HepG2 (cell line): Measurements from ENCODE around the gene RIT2. TPM values are rescaled to one million over a fixed set of nuclear protein-coding genes. Genes with fewer than 3 reads are reported as not detected.

ENCODE experiments used
- ATAC-seq: fragments of 200-7000 bp; cut with Tn5 transposase; 3 replicates; pipeline ENCODE4 v1.9.1; 2020; ENCODE audit warnings: mild to moderate bottlenecking, moderate library complexity
- BruUV-seq: library from RNA; stranded (reverse); fragments of 400-500 nt; replicated peaks from 2 replicates; lab custom pipeline; 2021; lab: Mats Ljungman, UMichigan
- CTCF ChIA-PET: fragments of 300-600 bp; formaldehyde crosslinking; extraction: SDS; loops from one replicate; lab custom pipeline; 2021; ENCODE audit warnings: low total read pairs, inconsistent platforms, low intra/inter-chr PET ratio; lab: Yijun Ruan, JAX
- POLR2A ChIA-PET: fragments of 350-600 bp; sonication (Branson Sonifier 250); formaldehyde crosslinking; loops from one replicate; lab custom pipeline; 2020; ENCODE audit warnings: antibody characterized with exemption, inconsistent platforms; lab: Yijun Ruan, JAX
- DNase-seq: peaks from one replicate; pipeline ENCODE4 v3.0.0-alpha.2; 2015; ENCODE audit warnings: low spot score
- FAIRE-seq: peaks from 3 replicates; lab custom pipeline; 2011; peaks lifted over from hg19 to GRCh38; lab: Jason Lieb, UNC
- H2AFZ ChIP-seq: one replicate; pipeline ENCODE4 v1.6.1; 2011; ENCODE audit warnings: low read length, inconsistent platforms
- H3K27ac ChIP-seq: fragments of 300-600 bp; 3 replicates; pipeline ENCODE4 v1.8.0; 2011; ENCODE audit warnings: mixed run types, mild to moderate bottlenecking, mixed read lengths, low read length, inconsistent platforms; ENCODE audit not compliant: insufficient read depth; ENCODE audit errors: extremely low read length
- H3K27me3 ChIP-seq, 2 experiments: fragments of 200-600 bp in 1 of 2; 2 replicates in 1 of 2; 3 replicates in 1 of 2; pipeline versions ENCODE4 v1.6.0 to v1.8.0; 2011; ENCODE audit warnings: low read length in 2 of 2, mild to moderate bottlenecking in 2 of 2, moderate library complexity in 2 of 2, inconsistent platforms in 1 of 2; ENCODE audit not compliant: insufficient read depth in 2 of 2, control insufficient read depth in 1 of 2
- H3K36me3 ChIP-seq, 2 experiments: fragments of 200-600 bp in 1 of 2; replicated peaks in 1 of 2; 2 replicates in 1 of 2; 3 replicates in 1 of 2; pipeline versions ENCODE4 v1.5.1 to v1.8.0; 2011; ENCODE audit warnings: low read length in 2 of 2, inconsistent platforms in 1 of 2; ENCODE audit not compliant: insufficient read depth in 2 of 2, control insufficient read depth in 1 of 2
- H3K4me1 ChIP-seq: 2 replicates; pipeline ENCODE4 v1.5.1; 2012; ENCODE audit warnings: low read length, inconsistent platforms; ENCODE audit not compliant: insufficient read depth
- H3K4me2 ChIP-seq: 2 replicates; pipeline ENCODE4 v1.6.0; 2011; ENCODE audit warnings: low read depth, low read length, inconsistent platforms
- H3K4me3 ChIP-seq, 3 experiments: fragments of 200-600 bp in 1 of 3; sonication (generic), shearing (Covaris generic) in 1 of 3; replicated peaks in 1 of 3; 2 replicates each; pipeline ENCODE4 v1.5.1; 2011 to 2016; ENCODE audit warnings: low read length in 3 of 3, inconsistent platforms in 2 of 3, low read depth in 2 of 3, mild to moderate bottlenecking in 2 of 3, control low read depth in 1 of 3, mixed read lengths in 1 of 3; ENCODE audit not compliant: insufficient read depth in 1 of 3
- H3K79me2 ChIP-seq: one replicate; pipeline ENCODE4 v1.6.1; 2011; ENCODE audit warnings: low read length, inconsistent platforms; ENCODE audit not compliant: insufficient read depth
- H3K9ac ChIP-seq: 2 replicates; pipeline ENCODE4 v1.6.0; 2011; ENCODE audit warnings: mild to moderate bottlenecking, low read depth, low read length, inconsistent platforms; ENCODE audit not compliant: insufficient read depth
- H3K9me3 ChIP-seq: 2 replicates; pipeline ENCODE4 v1.5.1; 2012; ENCODE audit warnings: mild to moderate bottlenecking, low read length
- H4K20me1 ChIP-seq: 2 replicates; pipeline ENCODE4 v1.6.0; 2011; ENCODE audit warnings: inconsistent platforms, mild to moderate bottlenecking, low read length, moderate library complexity; ENCODE audit not compliant: insufficient read depth
- AHR ChIP-seq: IDR thresholded peaks from 2 replicates; pipeline ENCODE4 v1.6.1; 2018; ENCODE audit warnings: missing genetic modification reagents, missing compliant biosample characterization
- ARID2 ChIP-seq: sonication (generic); formaldehyde crosslinking; IDR thresholded peaks from 2 replicates; pipeline ENCODE4 v1.8.1; 2022; ENCODE audit warnings: mild to moderate bottlenecking, missing genetic modification reagents, borderline replicate concordance
- DNMT1 ChIP-seq: sonication (generic); formaldehyde crosslinking; IDR thresholded peaks from 2 replicates; pipeline ENCODE4 v1.5.1; 2020; ENCODE audit warnings: mild to moderate bottlenecking, missing genetic modification reagents
- EHMT2 ChIP-seq: fragments of 200-600 bp; sonication (generic); IDR thresholded peaks from 2 replicates; pipeline ENCODE4 v1.7.0; 2017; ENCODE audit warnings: antibody characterized with exemption, low read depth, low read length, borderline replicate concordance
- MZF1 ChIP-seq: sonication (generic); formaldehyde crosslinking; IDR thresholded peaks from 2 replicates; pipeline ENCODE4 v1.8.1; 2023; ENCODE audit warnings: mild to moderate bottlenecking, missing genetic modification reagents, borderline replicate concordance
- RARA ChIP-seq: IDR thresholded peaks from 2 replicates; pipeline ENCODE4 v1.6.1; 2016; ENCODE audit warnings: missing genetic modification reagents, missing compliant biosample characterization
- SNRNP70 ChIP-seq: fragments of 200-400 bp; formaldehyde crosslinking; IDR thresholded peaks from 2 replicates; pipeline ENCODE4 v1.6.1; 2017; ENCODE audit warnings: mild to moderate bottlenecking, low read depth, low read length, moderate library complexity
- SRSF4 ChIP-seq: fragments of 200-400 bp; formaldehyde crosslinking; IDR thresholded peaks from one replicate; pipeline ENCODE4 v1.6.1; 2018; ENCODE audit warnings: mild to moderate bottlenecking, low read depth, low read length, moderate library complexity; ENCODE audit not compliant: poor library complexity, severe bottlenecking
- SYNCRIP ChIP-seq: fragments of 200-400 bp; formaldehyde crosslinking; IDR thresholded peaks from 2 replicates; pipeline ENCODE4 v1.6.1; 2018; ENCODE audit warnings: mild to moderate bottlenecking, low read depth, low read length; ENCODE audit not compliant: insufficient read depth
- TAF15 ChIP-seq: fragments of 200-400 bp; formaldehyde crosslinking; IDR thresholded peaks from one replicate; pipeline ENCODE4 v1.6.1; 2018; ENCODE audit warnings: mild to moderate bottlenecking, low read depth, low read length; ENCODE audit not compliant: poor library complexity, severe bottlenecking
- THAP11 ChIP-seq: IDR thresholded peaks from 2 replicates; pipeline ENCODE4 v1.6.1; 2016; ENCODE audit warnings: missing biosample characterization, missing genetic modification reagents
- ZMYM2 ChIP-seq: sonication (generic); formaldehyde crosslinking; IDR thresholded peaks from 2 replicates; pipeline ENCODE4 v1.8.0; 2022; ENCODE audit warnings: mild to moderate bottlenecking, missing genetic modification reagents
- ZNF124 ChIP-seq: sonication (generic); formaldehyde crosslinking; IDR thresholded peaks from 2 replicates; pipeline ENCODE4 v1.4.0; 2020; ENCODE audit warnings: missing genetic modification reagents
- ZNF550 ChIP-seq: sonication (generic); formaldehyde crosslinking; IDR thresholded peaks from 2 replicates; pipeline ENCODE4 v1.4.0; 2020; ENCODE audit warnings: mild to moderate bottlenecking, missing genetic modification reagents, borderline replicate concordance
- WGBS: methylation state at CpG from one replicate; pipeline ENCODE4 v1.1.6; 2017; ENCODE audit warnings: low lambda C conversion rate; 5-methylcytosine and 5-hydroxymethylcytosine counted together
- in situ Hi-C: cut with HindIII; loops from 2 replicates; pipeline ENCODE4 v1.10.0; 2017; ENCODE audit warnings: low pct_unique_long_range_greater_than_20kb; ENCODE audit not compliant: extremely low pct_ligation_motif_present
- intact Hi-C: fragments of 100-400 bp; cut with micrococcal nuclease; formaldehyde crosslinking; loops from one replicate; pipeline ENCODE4 v1.10.0; 2022; ENCODE audit not compliant: unreplicated experiment
- polyA plus RNA-seq, 8 experiments: library from polyadenylated mRNA; depleted of rRNA in 3 of 8; stranded (reverse) in 7 of 8; unstranded in 1 of 8; fragments of >200 nt; fragmentation: Illumina TruSeq in 4 of 8; extraction: Trizol in 4 of 8; gene quantifications; 2 replicates each; pipeline versions ENCODE4 v1.2.1 to v1.2.3, GENCODE V29; 2011 to 2016; ENCODE audit warnings: low read depth in 4 of 8, missing spikeins in 1 of 8, mixed read lengths in 1 of 8; ENCODE audit not compliant: insufficient read depth in 1 of 8
- total RNA-seq, 5 experiments: library from RNA; depleted of rRNA; stranded (reverse); fragments of >200 nt; fragmentation: Illumina TruSeq; extraction: Trizol; gene quantifications; 2 replicates each; pipeline ENCODE4 v1.2.3, GENCODE V29; 2016; ENCODE audit warnings: low read depth in 1 of 5
- TF ChIP-seq, protein P1 (sequence below): sonication (generic); formaldehyde crosslinking; IDR thresholded peaks from 2 replicates; pipeline ENCODE4 v1.4.0; 2020; ENCODE audit warnings: mild to moderate bottlenecking, missing genetic modification reagents, borderline replicate concordance

RIT2 gene
- total and polyA plus RNA-seq, 2 of the 13 experiments (the other 11 are each of a cell fraction or from before 2014, with no cell fraction given): not detected

DNA sequence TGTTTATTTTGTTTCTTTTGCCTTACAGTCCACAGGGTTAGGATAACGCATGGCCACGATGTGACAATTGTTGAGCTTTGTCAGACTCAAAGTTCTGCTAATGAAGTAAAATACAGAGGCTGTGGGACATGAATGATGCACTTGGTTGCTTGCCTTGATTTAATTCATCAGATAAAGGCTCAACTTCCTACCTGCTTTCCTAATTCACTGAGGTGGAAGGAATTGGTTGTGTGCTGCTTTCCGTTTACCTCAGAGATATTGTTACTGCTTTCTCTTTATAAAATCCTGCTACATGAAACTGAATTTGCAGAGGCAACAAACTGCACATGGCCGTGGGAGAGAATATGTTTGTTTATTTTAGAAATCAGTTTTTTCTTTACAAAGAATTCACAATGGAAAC lies 6.6 kb downstream of the RIT2 start:
- Histone ChIP-seq H3K9me3 (no peaks in the 10 kb centered on the region), H3K36me3 (no peaks in the 10 kb centered on the region), H3K4me3 (no peak overlapping the region), H3K9ac (no peak overlapping the region), H3K27ac (no peak overlapping the region), H4K20me1 (no peaks in the 10 kb centered on the region), H3K4me2 (no peak overlapping the region), H3K79me2 (no peaks in the 10 kb centered on the region), H3K27me3 (no peaks in the 10 kb centered on the region; a peak in 1 of 5 replicates), H2AFZ (no peak overlapping the region), H3K4me1 (no peaks in the 10 kb centered on the region)
- ATAC-seq: no peak
- POLR2A ChIA-PET: no interaction called here
- no TSS peak for BruUV-seq
- in situ Hi-C loops: no loop called here
- no peak for FAIRE-seq
- 15% methylated on average over 4 of the region's 4 CpGs for WGBS
- TF ChIP-seq SRSF4: no peak
- CTCF ChIA-PET: no interaction called here
- intact Hi-C loops: no loop called here
- no peak for DNase-seq

DNA sequence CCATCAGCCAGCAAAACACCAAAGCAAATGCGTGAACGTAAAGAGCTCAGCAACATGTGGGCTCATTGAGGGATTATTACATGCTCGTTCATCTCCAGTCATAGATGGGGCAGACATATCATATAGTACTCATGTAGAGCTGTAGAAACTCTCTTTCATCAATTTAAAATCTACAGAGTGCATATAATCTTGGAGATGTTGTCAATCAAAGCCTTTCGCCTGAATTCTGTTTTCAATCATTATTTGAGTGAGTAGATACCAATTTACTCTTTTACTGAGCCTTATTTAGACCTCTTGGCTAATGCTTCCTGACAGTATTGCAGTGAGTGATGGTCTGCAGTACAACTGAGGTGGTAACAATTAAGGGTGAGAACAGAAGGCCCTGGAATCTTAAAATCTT lies 7.0 kb downstream of the RIT2 start:
- no TSS peak for BruUV-seq
- no peaks in the 10 kb centered on the region for H4K20me1 ChIP-seq
- H3K9me3 ChIP-seq: no peaks in the 10 kb centered on the region
- ChIA-PET CTCF (no interaction called here), POLR2A (no interaction called here)
- no peak overlapping the region for H2AFZ ChIP-seq
- no peak overlapping the region for H3K9ac ChIP-seq
- H3K27me3 ChIP-seq: no peaks in the 10 kb centered on the region; a peak in 1 of 5 replicates
- no peak for ATAC-seq
- intact Hi-C loops: no loop called here
- no peak overlapping the region for H3K4me3 ChIP-seq
- DNase-seq: no peak
- H3K4me2 ChIP-seq: no peak overlapping the region
- no peaks in the 10 kb centered on the region for H3K4me1 ChIP-seq
- 12% methylated on average over 4 of the region's 4 CpGs for WGBS
- FAIRE-seq: no peak
- H3K79me2 ChIP-seq: no peaks in the 10 kb centered on the region
- H3K36me3 ChIP-seq: no peaks in the 10 kb centered on the region
- H3K27ac ChIP-seq: no peak overlapping the region
- in situ Hi-C loops: no loop called here
- TF ChIP-seq AHR (CRISPR knock-in tag) (no peak), DNMT1 (CRISPR knock-in tag) (no peak), EHMT2 (no peak), TAF15 (no peak), THAP11 (CRISPR knock-in tag) (no peak), SNRNP70 (no peak), ZNF124 (CRISPR knock-in tag) (no peak), MZF1 (CRISPR knock-in tag) (no peak), ZNF550 (CRISPR knock-in tag) (no peak), RARA (CRISPR knock-in tag) (no peak), ARID2 (CRISPR knock-in tag) (no peak), SYNCRIP (no peak), ZMYM2 (CRISPR knock-in tag) (no peak)
- TF ChIP-seq, protein P1, sequence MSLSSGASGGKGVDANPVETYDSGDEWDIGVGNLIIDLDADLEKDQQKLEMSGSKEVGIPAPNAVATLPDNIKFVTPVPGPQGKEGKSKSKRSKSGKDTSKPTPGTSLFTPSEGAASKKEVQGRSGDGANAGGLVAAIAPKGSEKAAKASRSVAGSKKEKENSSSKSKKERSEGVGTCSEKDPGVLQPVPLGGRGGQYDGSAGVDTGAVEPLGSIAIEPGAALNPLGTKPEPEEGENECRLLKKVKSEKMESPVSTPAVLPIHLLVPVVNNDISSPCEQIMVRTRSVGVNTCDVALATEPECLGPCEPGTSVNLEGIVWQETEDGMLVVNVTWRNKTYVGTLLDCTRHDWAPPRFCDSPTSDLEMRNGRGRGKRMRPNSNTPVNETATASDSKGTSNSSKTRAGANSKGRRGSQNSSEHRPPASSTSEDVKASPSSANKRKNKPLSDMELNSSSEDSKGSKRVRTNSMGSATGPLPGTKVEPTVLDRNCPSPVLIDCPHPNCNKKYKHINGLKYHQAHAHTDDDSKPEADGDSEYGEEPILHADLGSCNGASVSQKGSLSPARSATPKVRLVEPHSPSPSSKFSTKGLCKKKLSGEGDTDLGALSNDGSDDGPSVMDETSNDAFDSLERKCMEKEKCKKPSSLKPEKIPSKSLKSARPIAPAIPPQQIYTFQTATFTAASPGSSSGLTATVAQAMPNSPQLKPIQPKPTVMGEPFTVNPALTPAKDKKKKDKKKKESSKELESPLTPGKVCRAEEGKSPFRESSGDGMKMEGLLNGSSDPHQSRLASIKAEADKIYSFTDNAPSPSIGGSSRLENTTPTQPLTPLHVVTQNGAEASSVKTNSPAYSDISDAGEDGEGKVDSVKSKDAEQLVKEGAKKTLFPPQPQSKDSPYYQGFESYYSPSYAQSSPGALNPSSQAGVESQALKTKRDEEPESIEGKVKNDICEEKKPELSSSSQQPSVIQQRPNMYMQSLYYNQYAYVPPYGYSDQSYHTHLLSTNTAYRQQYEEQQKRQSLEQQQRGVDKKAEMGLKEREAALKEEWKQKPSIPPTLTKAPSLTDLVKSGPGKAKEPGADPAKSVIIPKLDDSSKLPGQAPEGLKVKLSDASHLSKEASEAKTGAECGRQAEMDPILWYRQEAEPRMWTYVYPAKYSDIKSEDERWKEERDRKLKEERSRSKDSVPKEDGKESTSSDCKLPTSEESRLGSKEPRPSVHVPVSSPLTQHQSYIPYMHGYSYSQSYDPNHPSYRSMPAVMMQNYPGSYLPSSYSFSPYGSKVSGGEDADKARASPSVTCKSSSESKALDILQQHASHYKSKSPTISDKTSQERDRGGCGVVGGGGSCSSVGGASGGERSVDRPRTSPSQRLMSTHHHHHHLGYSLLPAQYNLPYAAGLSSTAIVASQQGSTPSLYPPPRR (CRISPR knock-in tag): no peak
